H1 (cell line): ENCODE data around the gene OR13J1. TPM values are rescaled to one million over a fixed set of nuclear protein-coding genes. Genes with fewer than 3 reads are reported as not detected.

ENCODE experiments used
- CTCF ChIA-PET: fragments of 300-600 bp; sonication (Branson Sonifier 250); formaldehyde crosslinking; loops from one replicate; lab custom pipeline; 2021; ENCODE audit not compliant: partially characterized antibody; lab: Charles Lee
- POLR2A ChIA-PET: fragments of 300-600 bp; sonication (Branson Sonifier 250); formaldehyde crosslinking; loops from one replicate; lab custom pipeline; 2021; ENCODE audit warnings: inconsistent platforms; ENCODE audit not compliant: partially characterized antibody; lab: Charles Lee
- DNase-seq, 2 experiments: peaks; one replicate each; pipeline versions ENCODE4 v3.0.0 to v3.0.0-alpha.2; 2010 to 2022; ENCODE audit warnings: low spot score in 2 of 2, low read depth in 1 of 2, mixed read lengths in 1 of 2
- FAIRE-seq: peaks from 2 replicates; lab custom pipeline; 2011; peaks lifted over from hg19 to GRCh38; lab: Jason Lieb, UNC
- H2AFZ ChIP-seq: 2 replicates; pipeline ENCODE4 v1.8.1; 2012; ENCODE audit warnings: low read length, inconsistent platforms
- H2AK5ac ChIP-seq: 2 replicates; pipeline ENCODE4 v1.6.1; 2013; ENCODE audit warnings: low read depth, low read length
- H2BK120ac ChIP-seq: replicated peaks from 2 replicates; pipeline ENCODE3; 2013; ENCODE audit warnings: low read depth, low read length, inconsistent platforms
- H2BK12ac ChIP-seq: 2 replicates; pipeline ENCODE4 v1.6.1; 2013; ENCODE audit warnings: low read depth, low read length
- H2BK15ac ChIP-seq: 2 replicates; pipeline ENCODE4 v1.6.1; 2013; ENCODE audit warnings: low read length
- H2BK20ac ChIP-seq: 2 replicates; pipeline ENCODE4 v1.6.1; 2013; ENCODE audit warnings: low read length
- H2BK5ac ChIP-seq: 2 replicates; pipeline ENCODE4 v1.6.1; 2013; ENCODE audit warnings: low read depth, low read length
- H3K14ac ChIP-seq: 2 replicates; pipeline ENCODE4 v1.6.1; 2013; ENCODE audit warnings: inconsistent platforms; ENCODE audit not compliant: insufficient read length
- H3K18ac ChIP-seq: 2 replicates; pipeline ENCODE4 v1.6.1; 2013; ENCODE audit warnings: low read length; ENCODE audit errors: extremely low read depth
- H3K23ac ChIP-seq: 2 replicates; pipeline ENCODE4 v1.6.1; 2013; ENCODE audit warnings: inconsistent platforms; ENCODE audit not compliant: insufficient read length
- H3K23me2 ChIP-seq: 2 replicates; pipeline ENCODE4 v1.6.1; 2013; ENCODE audit warnings: low read depth, low read length
- H3K27ac ChIP-seq: 2 replicates; pipeline ENCODE4 v1.6.1; 2011; ENCODE audit warnings: low read depth, low read length, inconsistent platforms
- H3K27me3 ChIP-seq, 4 experiments: replicated peaks in 1 of 4; 1 replicate in 1 of 4; 2 replicates in 3 of 4; pipeline versions ENCODE4 v1.6.1 to v1.8.1; 2011 to 2013; ENCODE audit warnings: low read length in 3 of 4, mild to moderate bottlenecking in 3 of 4, inconsistent platforms in 2 of 4, mixed read lengths in 2 of 4, moderate library complexity in 1 of 4; ENCODE audit not compliant: control insufficient read depth in 3 of 4, insufficient read depth in 3 of 4; ENCODE audit errors: extremely low read depth in 1 of 4
- H3K36me3 ChIP-seq, 4 experiments: 2 replicates each; pipeline versions ENCODE4 v1.6.1 to v1.8.1; 2011 to 2013; ENCODE audit warnings: mild to moderate bottlenecking in 4 of 4, low read length in 3 of 4, moderate library complexity in 2 of 4, control low read depth in 1 of 4, inconsistent platforms in 1 of 4; ENCODE audit not compliant: insufficient read depth in 4 of 4, control insufficient read depth in 2 of 4
- H3K4ac ChIP-seq: replicated peaks from 2 replicates; pipeline ENCODE3; 2013; ENCODE audit warnings: low read length, low read depth, mixed read lengths, inconsistent platforms; ENCODE audit not compliant: insufficient read length
- H3K4me1 ChIP-seq, 4 experiments: replicated peaks in 1 of 4; 1 replicate in 1 of 4; 2 replicates in 3 of 4; pipeline versions ENCODE4 v1.6.1 to v1.8.1; 2011 to 2013; ENCODE audit warnings: low read length in 3 of 4, inconsistent platforms in 2 of 4, mixed read lengths in 1 of 4; ENCODE audit not compliant: insufficient read depth in 4 of 4, control insufficient read depth in 3 of 4
- H3K4me2 ChIP-seq, 2 experiments: 2 replicates each; pipeline versions ENCODE4 v1.6.1 to v1.8.1; 2011 to 2013; ENCODE audit warnings: low read depth in 2 of 2, low read length in 2 of 2, control low read depth in 1 of 2, inconsistent platforms in 1 of 2, mild to moderate bottlenecking in 1 of 2; ENCODE audit not compliant: insufficient read depth in 1 of 2
- H3K4me3 ChIP-seq, 4 experiments: fragments of 200-600, 300-600 bp in 1 of 4; sonication (generic), shearing (Covaris generic), sonication (Bioruptor Twin) in 1 of 4; 2 replicates each; pipeline versions ENCODE4 v1.5.1 to v1.8.1; 2011 to 2016; ENCODE audit warnings: low read length in 4 of 4, low read depth in 3 of 4, control low read depth in 2 of 4, inconsistent platforms in 2 of 4, mild to moderate bottlenecking in 2 of 4, mixed read lengths in 1 of 4, moderate library complexity in 1 of 4; ENCODE audit not compliant: insufficient read depth in 2 of 4; ENCODE audit errors: extremely low read depth in 1 of 4
- H3K56ac ChIP-seq: replicated peaks from 2 replicates; pipeline ENCODE3; 2013; ENCODE audit warnings: low read depth, mild to moderate bottlenecking, mixed read lengths, low read length, inconsistent platforms; ENCODE audit not compliant: insufficient read length
- H3K79me1 ChIP-seq: 2 replicates; pipeline ENCODE4 v1.6.1; 2013; ENCODE audit warnings: low read depth, low read length, control low read depth
- H3K79me2 ChIP-seq, 2 experiments: 2 replicates each; pipeline versions ENCODE4 v1.6.1 to v1.8.1; 2012 to 2013; ENCODE audit warnings: low read length in 2 of 2, mild to moderate bottlenecking in 2 of 2, inconsistent platforms in 1 of 2; ENCODE audit not compliant: insufficient read depth in 2 of 2, control insufficient read depth in 1 of 2
- H3K9ac ChIP-seq, 4 experiments: replicated peaks in 1 of 4; 1 replicate in 1 of 4; 2 replicates in 3 of 4; pipeline versions ENCODE4 v1.6.1 to v1.8.1; 2011 to 2013; ENCODE audit warnings: low read depth in 3 of 4, low read length in 3 of 4, control low read depth in 2 of 4, mild to moderate bottlenecking in 2 of 4, moderate library complexity in 2 of 4, inconsistent platforms in 1 of 4; ENCODE audit errors: extremely low read depth in 1 of 4
- H3K9me3 ChIP-seq, 2 experiments: 2 replicates each; pipeline versions ENCODE4 v1.6.1 to v1.8.1; 2012 to 2013; ENCODE audit warnings: mild to moderate bottlenecking in 2 of 2, moderate library complexity in 2 of 2, control low read depth in 1 of 2, inconsistent platforms in 1 of 2, low read depth in 1 of 2, low read length in 1 of 2, mixed read lengths in 1 of 2; ENCODE audit not compliant: insufficient read depth in 2 of 2
- H4K20me1 ChIP-seq, 2 experiments: replicated peaks in 1 of 2; 2 replicates each; pipeline versions ENCODE3 to v1.8.1; 2011 to 2013; ENCODE audit warnings: inconsistent platforms in 2 of 2, low read length in 2 of 2, mild to moderate bottlenecking in 1 of 2; ENCODE audit not compliant: insufficient read depth in 2 of 2, control insufficient read depth in 1 of 2
- H4K5ac ChIP-seq: 2 replicates; pipeline ENCODE4 v1.6.1; 2013; ENCODE audit warnings: low read length, low read depth, mixed read lengths, inconsistent platforms; ENCODE audit not compliant: insufficient read length
- H4K8ac ChIP-seq: 2 replicates; pipeline ENCODE4 v1.8.0; 2013; ENCODE audit warnings: mild to moderate bottlenecking, moderate library complexity, low read length, inconsistent platforms; ENCODE audit not compliant: insufficient read depth; ENCODE audit errors: extremely low read depth
- H4K91ac ChIP-seq: replicated peaks from 2 replicates; pipeline ENCODE3; 2013; ENCODE audit warnings: low read length, mixed read lengths, inconsistent platforms; ENCODE audit not compliant: insufficient read length
- CREB1 ChIP-seq: IDR thresholded peaks from 2 replicates; pipeline ENCODE4 v1.6.1; 2012; ENCODE audit warnings: inconsistent platforms
- KDM4A ChIP-seq: IDR thresholded peaks from one replicate; pipeline ENCODE4 v1.7.1; 2012; ENCODE audit warnings: low read depth, mild to moderate bottlenecking, moderate library complexity, low read length, inconsistent platforms; ENCODE audit not compliant: severe bottlenecking
- KDM5A ChIP-seq: fragments of 200-600 bp; IDR thresholded peaks from 2 replicates; pipeline ENCODE4 v1.7.1; 2012; ENCODE audit warnings: mild to moderate bottlenecking, low read length, inconsistent platforms, mixed read lengths
- SIN3A ChIP-seq, 2 experiments: IDR thresholded peaks in 1 of 2; conservative IDR thresholded peaks in 1 of 2; 2 replicates each; pipeline ENCODE4 v1.6.1; 2011 to 2012; ENCODE audit warnings: low read length in 2 of 2, improper control_type of control experiment in 1 of 2, low read depth in 1 of 2, mild to moderate bottlenecking in 1 of 2
- SP1 ChIP-seq: IDR thresholded peaks from 2 replicates; pipeline ENCODE4 v1.6.1; 2011; ENCODE audit warnings: low read depth, low read length
- SP4 ChIP-seq: IDR thresholded peaks from 2 replicates; pipeline ENCODE4 v1.6.1; 2012; ENCODE audit warnings: low read length, inconsistent platforms
- whole genome bisulfite sequencing, 2 experiments: shearing (Covaris generic) in 1 of 2; methylation state at CpG; one replicate each; pipeline versions ENCODE4 v1.1.6 to v1.1.7; 2013 to 2015; ENCODE audit warnings: low lambda C conversion rate in 2 of 2, mixed read lengths in 2 of 2, inconsistent platforms in 1 of 2, low coverage in 1 of 2, missing lambda C conversion rate in 1 of 2; ENCODE audit not compliant: insufficient replicate concordance in 2 of 2, insufficient coverage in 1 of 2, insufficient read length in 1 of 2; ENCODE audit errors: extremely low coverage in 1 of 2, missing lambda C conversion rate in 1 of 2; 5-methylcytosine and 5-hydroxymethylcytosine counted together
- polyA plus RNA-seq, 7 experiments: library from polyadenylated mRNA; depleted of rRNA in 3 of 7; stranded (reverse) in 5 of 7; unstranded in 2 of 7; fragments of >200 nt in 5 of 7; fragments of 200-250 nt in 2 of 7; gene quantifications; 1 replicate in 5 of 7; 2 replicates in 1 of 7; 4 replicates in 1 of 7; pipeline versions ENCODE4 v1.2.1 to v1.2.3, GENCODE V29; 2011 to 2013; ENCODE audit warnings: missing spikeins in 2 of 7, mixed read lengths in 2 of 7
- total RNA-seq: library from RNA; stranded (reverse); fragmentation: NEBNext Ultra II Directional; extraction: Animal tissue kit (Norgen Biotek cat#: 25700); gene quantifications from 2 replicates; pipeline ENCODE4 v1.2.1, GENCODE V29; 2021
- TF ChIP-seq, protein P1 (sequence below): IDR thresholded peaks from 2 replicates; pipeline ENCODE4 v1.6.1; 2012; ENCODE audit warnings: inconsistent platforms

OR13J1 gene
- total and polyA plus RNA-seq, 2 of the 8 experiments (the other 6 are each of a cell fraction or from before 2014, with no cell fraction given), result not detected

DNA sequence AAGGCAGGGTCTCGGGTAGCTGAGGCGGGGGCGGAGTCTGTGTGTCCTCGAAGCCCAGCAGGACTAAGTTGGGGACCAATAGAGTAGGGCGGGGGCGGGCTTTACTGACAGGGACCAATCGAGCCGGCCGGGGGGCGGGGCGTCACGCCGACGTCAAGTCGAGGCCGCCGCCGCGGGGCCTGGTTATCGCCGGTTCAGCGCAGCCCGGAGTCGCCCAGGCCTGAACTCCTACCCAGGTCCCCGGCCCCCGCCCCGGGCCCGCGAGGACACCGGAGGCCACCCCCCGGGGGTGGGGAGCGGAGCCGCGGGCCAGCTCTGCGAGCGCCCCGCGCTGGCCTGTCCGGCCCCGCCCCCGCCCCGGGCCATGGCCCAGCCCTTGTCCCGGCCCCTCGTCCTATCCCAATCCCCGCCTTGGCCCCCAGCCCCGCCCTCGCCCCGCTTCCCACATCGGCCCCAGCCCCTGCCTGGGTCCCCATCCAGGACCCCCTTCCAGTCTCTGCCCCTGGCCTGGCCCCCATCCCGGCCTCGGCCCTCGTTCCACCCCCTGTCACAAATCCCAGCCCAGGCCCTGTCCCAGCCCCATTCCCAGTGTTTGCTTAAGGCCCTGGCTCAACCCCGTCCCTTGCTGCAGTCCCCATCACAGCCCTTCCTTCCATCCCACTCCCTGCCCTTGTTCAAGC, 41.0 kb downstream of the OR13J1 start, which contains the start of gene TMEM8B:
TSS of gene TMEM8B (plus strand) at position 145 of the 680 bp plus-strand sequence. CDS start at position 365, 220 bp downstream.
- no peaks in the 10 kb centered on the region for H3K9me3 ChIP-seq
- H4K20me1 ChIP-seq, result no peaks in the 10 kb centered on the region
- H2BK15ac ChIP-seq, result no peak within 1 kb of the TSS
- H3K27me3 ChIP-seq, result no peaks in the 10 kb centered on the region
- H3K4me2 ChIP-seq, result peak within 1 kb of the TSS; percentile 86 to 90
- H3K9ac ChIP-seq, result peak within 1 kb of the TSS in 3 of 4 experiments; percentile 40 to 52 (median 51); a peak in 5 of 7 replicates
- H3K79me2 ChIP-seq, result no peaks in the 10 kb centered on the region
- H3K79me1 ChIP-seq, result no peaks in the 10 kb centered on the region
- H2AK5ac ChIP-seq, result no peak within 1 kb of the TSS
- H3K4ac ChIP-seq, result no peak within 1 kb of the TSS
- WGBS, 2 experiments, result 0% methylated on average over 5 of the region's 53 CpGs; no CpG with 5 or more reads in 1 of the 2 experiments
- peak in 1 of 2 experiments; percentile 96 for DNase-seq
- H3K14ac ChIP-seq, result no peak within 1 kb of the TSS
- H3K56ac ChIP-seq, result peak within 1 kb of the TSS; percentile 43
- H4K8ac ChIP-seq, result no peak within 1 kb of the TSS
- H2AFZ ChIP-seq, result peak within 1 kb of the TSS; percentile 97
- no peak within 1 kb of the TSS; the same call in 1 of the 2 replicates for H3K27ac ChIP-seq
- no peaks in the 10 kb centered on the region for H3K36me3 ChIP-seq
- POLR2A ChIA-PET, result interaction anchor here (0.6 to 2.7 kb wide), 6 partner anchors 15 to 53 kb away, joined by 3 to 13 read pairs (median 4); partner anchors contain the start of genes HINT2, NPR2 and SPAG8
- peak within 1 kb of the TSS; percentile 76; the same call in 1 of the 2 replicates for H2BK5ac ChIP-seq
- peaks cover 10% of the 10 kb centered on the region for H3K23me2 ChIP-seq
- peaks cover 1 to 13% (median 6%) of the 10 kb centered on the region in 4 experiments for H3K4me1 ChIP-seq
- FAIRE-seq, result no peak
- H4K91ac ChIP-seq, result peak within 1 kb of the TSS; percentile 75
- 0 out of 2 replicates have a peak within 1 kb of the TSS, but pooled peaks have one; percentile 72 for H2BK20ac ChIP-seq
- H3K23ac ChIP-seq, result no peak within 1 kb of the TSS
- peak within 1 kb of the TSS; percentile 23 for H4K5ac ChIP-seq
- H3K18ac ChIP-seq, result peak within 1 kb of the TSS; percentile 81
- CTCF ChIA-PET, result interaction anchor here (0.7 to 10.6 kb wide), 7 partner anchors 12 to 77 kb away, joined by 3 to 172 read pairs (median 62); partner anchors contain the start of genes HINT2 and SPAG8
- no peak within 1 kb of the TSS for H2BK120ac ChIP-seq
- H2BK12ac ChIP-seq, result 0 out of 2 replicates have a peak within 1 kb of the TSS, but pooled peaks have one; percentile 35
- H3K4me3 ChIP-seq, result peak within 1 kb of the TSS; percentile 51 to 83 (median 68)
- TF ChIP-seq SP1, result 0 out of 2 replicates have a peak, but pooled peaks have one; percentile 57
- peak; percentile 79 for TF ChIP-seq KDM4A
- TF ChIP-seq CREB1, result peak; percentile 83
- no peak for TF ChIP-seq KDM5A
- TF ChIP-seq SP4, result 0 out of 2 replicates have a peak, but pooled peaks have one; percentile 30
- TF ChIP-seq, protein P1, sequence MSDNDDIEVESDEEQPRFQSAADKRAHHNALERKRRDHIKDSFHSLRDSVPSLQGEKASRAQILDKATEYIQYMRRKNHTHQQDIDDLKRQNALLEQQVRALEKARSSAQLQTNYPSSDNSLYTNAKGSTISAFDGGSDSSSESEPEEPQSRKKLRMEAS, result no peak
- TF ChIP-seq SIN3A (conservative IDR thresholded peaks at IDR 0.05 in 1 of 2, IDR thresholded peaks at IDR 0.05 in 1 of 2; ENCODE audit: low read depth in 1 of 2, low read length in 2 of 2), result no peak
- TF ChIP-seq, all 59 proteins: peak for 4
